ENCODE data around the gene MAD1L1. TPM values are rescaled to one million over a fixed set of nuclear protein-coding genes. Genes with fewer than 3 reads are reported as not detected.
"Not testable (repeated sequence)": the region's sequence is repeated elsewhere in the genome, so short reads cannot be mapped to it uniquely, and the experiment has no call there.

MAD1L1 gene
- polyA plus RNA-seq, 2 donors, result 18.0 to 24.9 TPM

- WGBS, 2 donors, result 96% methylated on average over 14 of the region's 14 CpGs
- Histone ChIP-seq H3K9me3 (ENCODE audit: control insufficient read depth in 2 of 2, insufficient read depth in 1 of 2, low read depth in 1 of 2, low read length in 1 of 2) (no peaks in the 10 kb centered on the region), H3K27ac (ENCODE audit: low read depth in 2 of 2, low read length in 1 of 2) (no peak overlapping the region), H3K4me3 (ENCODE audit: low read depth in 1 of 2, low read length in 2 of 2) (no peak overlapping the region), H3K27me3 (ENCODE audit: control insufficient read depth in 1 of 2, insufficient read depth in 2 of 2, low read length in 2 of 2) (no peaks in the 10 kb centered on the region), H3K36me3 (ENCODE audit: control insufficient read depth in 2 of 2, insufficient read depth in 2 of 2, low read length in 1 of 2) (peaks cover 0 to 5% of the 10 kb centered on the region in 2 donors), H3K4me1 (ENCODE audit: control insufficient read depth in 2 of 2, insufficient read depth in 2 of 2, low read length in 1 of 2) (no peaks in the 10 kb centered on the region)
These were observed 367.7 kb downstream of the MAD1L1 start for GRCh38 chr7:1865000-1865555.

DNA sequence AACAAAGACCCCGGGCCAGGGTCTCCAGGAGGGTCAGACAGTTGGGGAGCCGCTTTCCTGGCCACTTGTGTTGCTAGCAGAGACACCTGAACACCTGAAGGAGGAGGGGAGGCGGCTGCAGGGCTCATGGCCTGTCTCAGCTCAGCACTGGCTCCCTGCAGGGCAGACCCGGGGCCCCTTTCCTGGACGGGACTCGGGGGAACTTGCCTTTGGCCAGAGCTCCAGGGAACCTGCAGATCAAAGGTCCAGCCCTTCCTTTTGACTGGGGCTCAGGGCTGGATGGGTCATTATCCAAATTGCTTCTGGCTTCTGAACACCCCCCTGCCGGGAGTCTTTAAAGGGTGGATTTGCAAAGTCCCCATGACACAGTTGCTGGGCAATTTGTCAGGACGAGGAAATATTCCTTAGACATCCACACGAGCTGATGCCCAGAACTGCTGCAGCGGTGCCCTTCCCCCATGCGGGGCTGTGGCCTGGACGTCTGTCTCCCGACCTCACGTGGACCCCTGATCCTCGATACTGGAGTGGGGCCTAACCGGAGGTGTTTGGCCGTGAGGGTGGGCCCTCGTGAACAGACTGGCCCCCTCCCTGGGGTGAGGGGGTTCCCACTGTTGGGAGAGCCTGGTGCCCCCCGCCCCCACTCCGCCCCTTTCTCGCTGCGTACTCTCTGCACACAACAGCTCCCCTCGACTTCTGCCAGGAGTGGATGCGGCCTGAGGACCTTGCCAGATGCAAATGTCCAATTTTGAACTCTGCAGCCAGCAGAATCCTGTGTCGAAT is 368.4 kb downstream of the MAD1L1 start:
- no peaks in the 10 kb centered on the region for H3K9me3 ChIP-seq (ENCODE audit: control insufficient read depth in 2 of 2, insufficient read depth in 1 of 2, low read depth in 1 of 2, low read length in 1 of 2)
- H3K27ac ChIP-seq (ENCODE audit: low read depth in 2 of 2, low read length in 1 of 2), result no peak overlapping the region
- H3K36me3 ChIP-seq (ENCODE audit: control insufficient read depth in 2 of 2, insufficient read depth in 2 of 2, low read length in 1 of 2), result peaks cover 0 to 5% of the 10 kb centered on the region in 2 donors
- H3K4me1 ChIP-seq (ENCODE audit: control insufficient read depth in 2 of 2, insufficient read depth in 2 of 2, low read length in 1 of 2), result no peaks in the 10 kb centered on the region
- WGBS, 2 donors, result 86 to 87% methylated on average over 25 of the region's 25 CpGs
- no peak overlapping the region for H3K4me3 ChIP-seq (ENCODE audit: low read depth in 1 of 2, low read length in 2 of 2)
- no peaks in the 10 kb centered on the region for H3K27me3 ChIP-seq (ENCODE audit: control insufficient read depth in 1 of 2, insufficient read depth in 2 of 2, low read length in 2 of 2)

DNA sequence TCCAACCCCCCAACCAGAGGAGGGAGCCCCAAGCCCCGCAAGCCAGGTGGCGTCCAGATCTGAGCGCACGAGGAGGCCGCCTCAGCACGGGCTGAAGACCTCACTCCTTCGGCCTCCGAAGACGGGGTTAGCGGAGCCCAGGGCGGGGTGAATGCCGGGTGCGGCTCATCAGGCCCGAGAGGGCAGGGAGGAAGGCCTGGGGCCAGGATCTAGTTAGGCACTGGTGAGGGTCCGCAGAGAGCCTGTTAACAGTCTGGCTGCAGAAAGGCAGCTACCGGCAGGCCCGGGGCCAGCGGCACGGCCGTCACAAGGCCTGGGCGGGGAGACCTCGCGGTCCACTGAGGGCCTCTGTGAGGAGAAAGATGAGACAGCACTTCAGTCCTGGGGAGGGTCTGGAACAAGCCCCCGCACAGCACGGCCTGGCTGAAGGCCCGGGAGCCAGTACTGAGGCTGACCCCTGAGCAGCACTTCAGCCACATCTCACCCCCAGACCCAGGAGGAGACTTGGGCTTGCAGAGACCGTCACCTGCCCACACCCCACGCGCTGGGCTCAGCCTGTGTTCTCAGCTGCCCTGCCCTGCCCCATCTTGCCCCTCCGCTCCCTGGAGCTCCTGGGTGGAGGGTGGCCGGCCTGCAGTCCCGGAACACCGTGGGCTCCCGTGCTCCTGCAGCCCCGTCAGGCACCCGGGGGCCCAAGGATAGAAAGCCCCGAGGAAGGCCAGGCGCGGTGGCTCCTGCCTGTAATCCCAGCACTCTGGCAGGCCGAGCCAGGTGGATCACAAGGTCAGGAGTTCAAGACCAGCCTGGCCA is 369.4 kb downstream of the MAD1L1 start:
- Histone ChIP-seq H3K27me3 (ENCODE audit: control insufficient read depth in 1 of 2, insufficient read depth in 2 of 2, low read length in 2 of 2) (no peaks in the 10 kb centered on the region), H3K9me3 (ENCODE audit: control insufficient read depth in 2 of 2, insufficient read depth in 1 of 2, low read depth in 1 of 2, low read length in 1 of 2) (no peaks in the 10 kb centered on the region), H3K27ac (ENCODE audit: low read depth in 2 of 2, low read length in 1 of 2) (no peak overlapping the region), H3K4me1 (ENCODE audit: control insufficient read depth in 2 of 2, insufficient read depth in 2 of 2, low read length in 1 of 2) (no peaks in the 10 kb centered on the region), H3K4me3 (ENCODE audit: low read depth in 1 of 2, low read length in 2 of 2) (no peak overlapping the region), H3K36me3 (ENCODE audit: control insufficient read depth in 2 of 2, insufficient read depth in 2 of 2, low read length in 1 of 2) (peaks cover 0 to 5% of the 10 kb centered on the region in 2 donors)
- WGBS, 2 donors, result 91 to 94% methylated on average over 39 to 40 of the region's 40 CpGs

DNA sequence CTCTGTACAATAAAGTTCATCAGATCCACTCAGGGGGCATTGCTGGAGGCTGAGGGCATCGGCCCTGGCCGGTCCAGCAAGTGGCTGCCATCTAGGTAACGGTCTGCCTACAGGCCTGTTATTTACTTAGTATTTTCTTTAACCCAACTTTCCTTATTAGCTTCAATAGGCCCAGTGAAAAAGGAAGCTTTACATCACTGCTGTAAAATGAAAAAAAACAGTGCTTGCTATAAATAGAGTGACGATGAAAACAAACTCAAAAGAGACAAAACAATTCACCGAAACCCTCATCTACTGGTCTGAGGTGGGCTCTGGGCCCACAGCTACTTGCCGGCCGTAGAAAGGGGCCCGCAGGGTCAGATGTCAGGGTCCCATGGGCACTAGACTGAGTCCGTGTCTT is 370.2 kb downstream of the MAD1L1 start:
- no peaks in the 10 kb centered on the region for H3K9me3 ChIP-seq (ENCODE audit: control insufficient read depth in 2 of 2, insufficient read depth in 1 of 2, low read depth in 1 of 2, low read length in 1 of 2)
- no peak overlapping the region for H3K4me3 ChIP-seq (ENCODE audit: low read depth in 1 of 2, low read length in 2 of 2)
- H3K36me3 ChIP-seq (ENCODE audit: control insufficient read depth in 2 of 2, insufficient read depth in 2 of 2, low read length in 1 of 2), result peaks cover 0 to 5% of the 10 kb centered on the region in 2 donors
- WGBS, 2 donors, result 84 to 85% methylated on average over 9 of the region's 9 CpGs
- H3K27me3 ChIP-seq (ENCODE audit: control insufficient read depth in 1 of 2, insufficient read depth in 2 of 2, low read length in 2 of 2), result no peaks in the 10 kb centered on the region
- no peak overlapping the region for H3K27ac ChIP-seq (ENCODE audit: low read depth in 2 of 2, low read length in 1 of 2)
- no peaks in the 10 kb centered on the region for H3K4me1 ChIP-seq (ENCODE audit: control insufficient read depth in 2 of 2, insufficient read depth in 2 of 2, low read length in 1 of 2)

- Histone ChIP-seq H3K9me3 (ENCODE audit: control insufficient read depth in 2 of 2, insufficient read depth in 1 of 2, low read depth in 1 of 2, low read length in 1 of 2) (no peaks in the 10 kb centered on the region), H3K36me3 (ENCODE audit: control insufficient read depth in 2 of 2, insufficient read depth in 2 of 2, low read length in 1 of 2) (peaks cover 0 to 5% of the 10 kb centered on the region in 2 donors), H3K4me1 (ENCODE audit: control insufficient read depth in 2 of 2, insufficient read depth in 2 of 2, low read length in 1 of 2) (no peaks in the 10 kb centered on the region), H3K27ac (ENCODE audit: low read depth in 2 of 2, low read length in 1 of 2) (no peak overlapping the region), H3K27me3 (ENCODE audit: control insufficient read depth in 1 of 2, insufficient read depth in 2 of 2, low read length in 2 of 2) (no peaks in the 10 kb centered on the region), H3K4me3 (ENCODE audit: low read depth in 1 of 2, low read length in 2 of 2) (no peak overlapping the region)
- WGBS, 2 donors, result 90 to 91% methylated on average over 17 to 18 of the region's 19 CpGs
These were observed 370.8 kb downstream of the MAD1L1 start for GRCh38 chr7:1861799-1862458.

GRCh38 chr7:1860881-1861798 is 371.6 kb downstream of the MAD1L1 start:
- H3K36me3 ChIP-seq (ENCODE audit: control insufficient read depth in 2 of 2, insufficient read depth in 2 of 2, low read length in 1 of 2); H3K4me3 ChIP-seq (ENCODE audit: low read depth in 1 of 2, low read length in 2 of 2); H3K4me1 ChIP-seq (ENCODE audit: control insufficient read depth in 2 of 2, insufficient read depth in 2 of 2, low read length in 1 of 2); H3K27me3 ChIP-seq (ENCODE audit: control insufficient read depth in 1 of 2, insufficient read depth in 2 of 2, low read length in 2 of 2); H3K27ac ChIP-seq (ENCODE audit: low read depth in 2 of 2, low read length in 1 of 2); H3K9me3 ChIP-seq (ENCODE audit: control insufficient read depth in 2 of 2, insufficient read depth in 1 of 2, low read depth in 1 of 2, low read length in 1 of 2): not testable (repeated sequence)
- 91% methylated on average over 21 to 23 of the region's 33 CpGs for WGBS, 2 donors

GRCh38 chr7:1859266-1860035 is 373.3 kb downstream of the MAD1L1 start:
- H3K36me3 ChIP-seq (ENCODE audit: control insufficient read depth in 2 of 2, insufficient read depth in 2 of 2, low read length in 1 of 2), result peaks cover 0 to 1% of the 10 kb centered on the region in 2 donors
- H3K4me3 ChIP-seq (ENCODE audit: low read depth in 1 of 2, low read length in 2 of 2), result no peak overlapping the region
- no peaks in the 10 kb centered on the region for H3K27me3 ChIP-seq (ENCODE audit: control insufficient read depth in 1 of 2, insufficient read depth in 2 of 2, low read length in 2 of 2)
- peaks cover 0 to 4% of the 10 kb centered on the region in 2 donors for H3K4me1 ChIP-seq (ENCODE audit: control insufficient read depth in 2 of 2, insufficient read depth in 2 of 2, low read length in 1 of 2)
- WGBS, 2 donors, result 91 to 97% methylated on average over 26 of the region's 26 CpGs
- H3K9me3 ChIP-seq (ENCODE audit: control insufficient read depth in 2 of 2, insufficient read depth in 1 of 2, low read depth in 1 of 2, low read length in 1 of 2), result no peaks in the 10 kb centered on the region
- no peak overlapping the region for H3K27ac ChIP-seq (ENCODE audit: low read depth in 2 of 2, low read length in 1 of 2)

DNA sequence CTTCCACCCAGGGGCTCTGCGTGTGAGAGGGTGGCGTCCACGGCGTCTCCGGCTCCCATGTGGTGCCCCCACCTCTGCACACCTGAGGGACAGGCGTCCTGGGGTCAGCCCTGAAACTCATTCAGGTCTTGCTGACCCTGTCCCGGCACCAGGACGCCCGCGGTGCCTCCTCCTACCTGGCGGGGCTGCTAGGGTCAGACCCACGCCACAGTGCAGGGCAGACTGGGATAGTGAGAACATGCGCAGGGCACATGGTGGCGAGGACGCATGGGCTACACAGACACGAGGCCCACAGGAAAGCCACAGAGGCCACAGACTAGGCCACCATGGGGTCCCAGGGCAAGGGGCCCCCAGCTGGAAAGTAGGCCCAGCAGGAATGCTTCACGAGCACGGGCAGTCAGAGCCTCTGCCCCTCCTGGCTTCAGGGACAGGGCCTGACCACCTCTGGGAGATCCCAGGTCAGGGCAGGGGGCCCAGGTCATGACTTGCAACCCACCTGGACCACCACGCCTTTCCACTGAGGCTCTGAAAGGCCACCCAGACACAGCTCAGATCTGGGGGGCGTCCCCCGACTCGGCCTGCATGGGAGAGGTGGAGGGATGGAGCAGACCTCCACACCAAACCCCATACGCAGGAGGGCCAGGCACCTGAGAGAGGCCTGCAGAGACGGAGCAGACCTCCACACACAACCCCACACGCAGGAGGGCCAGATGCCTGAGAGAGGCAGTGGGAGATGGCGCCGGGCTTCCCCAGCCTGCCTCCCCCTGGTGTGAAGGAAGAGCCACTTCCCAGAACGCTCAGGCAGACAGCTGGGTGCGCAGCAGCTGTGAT is 374.1 kb downstream of the MAD1L1 start:
- Histone ChIP-seq H3K27me3 (ENCODE audit: control insufficient read depth in 1 of 2, insufficient read depth in 2 of 2, low read length in 2 of 2) (no peaks in the 10 kb centered on the region), H3K27ac (ENCODE audit: low read depth in 2 of 2, low read length in 1 of 2) (no peak overlapping the region), H3K4me1 (ENCODE audit: control insufficient read depth in 2 of 2, insufficient read depth in 2 of 2, low read length in 1 of 2) (peaks cover 0 to 4% of the 10 kb centered on the region in 2 donors), H3K36me3 (ENCODE audit: control insufficient read depth in 2 of 2, insufficient read depth in 2 of 2, low read length in 1 of 2) (peaks cover 0 to 1% of the 10 kb centered on the region in 2 donors), H3K9me3 (ENCODE audit: control insufficient read depth in 2 of 2, insufficient read depth in 1 of 2, low read depth in 1 of 2, low read length in 1 of 2) (no peaks in the 10 kb centered on the region), H3K4me3 (ENCODE audit: low read depth in 1 of 2, low read length in 2 of 2) (no peak overlapping the region)
- 96 to 97% methylated on average over 29 of the region's 29 CpGs for WGBS, 2 donors

All from esophagus (tissue), 2 donors.